ENCODE measurements around the gene PDLIM1. TPM values are rescaled to one million over a fixed set of nuclear protein-coding genes. Genes with fewer than 3 reads are reported as not detected.
"Not testable (repeated sequence)": the region's sequence is repeated elsewhere in the genome, so short reads cannot be mapped to it uniquely, and the experiment has no call there.

Gene PDLIM1
- total and polyA plus RNA-seq, 8 donors: 41.7 to 289 (median 182) TPM

- H3K4me3 ChIP-seq: no peak overlapping the region
- TF ChIP-seq EP300 (IDR thresholded peaks at IDR 0.05): no peak
- H3K27ac ChIP-seq: no peak overlapping the region
- DNase-seq: no peak
- H3K36me3 ChIP-seq: peaks cover 0 to 7% (median 0%) of the 10 kb centered on the region in 4 donors
- H3K9me3 ChIP-seq: no peaks in the 10 kb centered on the region
- WGBS, 5 donors: 85 to 93% (median 89%) methylated on average over 3 of the region's 3 CpGs
- intact Hi-C loops (cut with DNase I; ENCODE audit: low total_unique reads): no loop called here
- H3K4me1 ChIP-seq: no peaks in the 10 kb centered on the region
- H3K27me3 ChIP-seq: no peaks in the 10 kb centered on the region
Observed at GRCh38 chr10:95211606-95212279, 79.1 kb downstream of the PDLIM1 start.

GRCh38 chr10:95209509-95210127 lies 81.2 kb downstream of the PDLIM1 start:
- H3K27me3 ChIP-seq: no peaks in the 10 kb centered on the region
- H3K9me3 ChIP-seq: no peaks in the 10 kb centered on the region
- 89 to 97% (median 94%) methylated on average over 6 of the region's 6 CpGs for WGBS, 5 donors
- no peak for DNase-seq
- no peak overlapping the region for H3K4me3 ChIP-seq
- intact Hi-C loops (cut with DNase I; ENCODE audit: low total_unique reads): no loop called here
- TF ChIP-seq POLR2AphosphoS5 (IDR thresholded peaks at IDR 0.05) (no peak), POLR2A (IDR thresholded peaks at IDR 0.05) (no peak), CTCF (IDR thresholded peaks at IDR 0.05) (no peak), EP300 (IDR thresholded peaks at IDR 0.05) (no peak)
- no peaks in the 10 kb centered on the region for H3K36me3 ChIP-seq
- no peak overlapping the region for H3K27ac ChIP-seq
- H3K4me1 ChIP-seq: no peaks in the 10 kb centered on the region

GRCh38 chr10:95208702-95209391 lies 82.0 kb downstream of the PDLIM1 start:
- no peak for DNase-seq
- intact Hi-C loops (cut with DNase I; ENCODE audit: low total_unique reads): no loop called here
- Histone ChIP-seq H3K4me1 (no peaks in the 10 kb centered on the region), H3K36me3 (no peaks in the 10 kb centered on the region), H3K27ac (no peak overlapping the region), H3K9me3 (no peaks in the 10 kb centered on the region), H3K4me3 (no peak overlapping the region), H3K27me3 (no peaks in the 10 kb centered on the region)
- WGBS, 5 donors: 58 to 77% (median 61%) methylated on average over 8 of the region's 8 CpGs
- TF ChIP-seq POLR2AphosphoS5 (IDR thresholded peaks at IDR 0.05) (no peak), POLR2A (IDR thresholded peaks at IDR 0.05) (no peak), CTCF (IDR thresholded peaks at IDR 0.05) (no peak), EP300 (IDR thresholded peaks at IDR 0.05) (no peak)

- H3K9me3 ChIP-seq; H3K27ac ChIP-seq; H3K4me1 ChIP-seq; intact Hi-C loops (cut with DNase I; ENCODE audit: low total_unique reads); H3K4me3 ChIP-seq; DNase-seq; H3K27me3 ChIP-seq; H3K36me3 ChIP-seq: not testable (repeated sequence)
- 70 to 99% (median 86%) methylated on average over 5 of the region's 5 CpGs for WGBS, 5 donors
Observed at GRCh38 chr10:95202865-95203264, 87.9 kb downstream of the PDLIM1 start.

GRCh38 chr10:95201736-95202135 lies 89.1 kb downstream of the PDLIM1 start:
- intact Hi-C loops (cut with DNase I; ENCODE audit: low total_unique reads): no loop called here
- 84 to 92% (median 91%) methylated on average over 2 to 4 of the region's 4 CpGs for WGBS, 5 donors

More at GRCh38 chr10:95201736-95202135, 89.1 kb downstream of the PDLIM1 start:
- no peaks in the 10 kb centered on the region for H3K36me3 ChIP-seq
- TF ChIP-seq EP300 (IDR thresholded peaks at IDR 0.05): no peak
- no peak for TF ChIP-seq POLR2AphosphoS5 (IDR thresholded peaks at IDR 0.05)
- TF ChIP-seq POLR2A (IDR thresholded peaks at IDR 0.05): no peak
- no peak for TF ChIP-seq CTCF (IDR thresholded peaks at IDR 0.05)
- H3K27me3 ChIP-seq: no peaks in the 10 kb centered on the region
- H3K4me1 ChIP-seq: no peaks in the 10 kb centered on the region
- no peak overlapping the region for H3K27ac ChIP-seq
- no peak overlapping the region for H3K4me3 ChIP-seq
- no peaks in the 10 kb centered on the region for H3K9me3 ChIP-seq
- no peak for DNase-seq
